Memory B cell (primary cell): ENCODE data around the gene JOSD1.
"Not testable (repeated sequence)": the region's sequence is repeated elsewhere in the genome, so short reads cannot be mapped to it uniquely, and the experiment has no call there.

Source experiments
- ATAC-seq: fragments of 150-1000 bp; cut with Tn5 transposase; 2 replicates; pipeline ENCODE4 v1.10.0; 2021; ENCODE audit warnings: low read depth, mild to moderate bottlenecking, moderate library complexity
- DNase-seq, 2 donors: peaks; one replicate each; pipeline ENCODE4 v3.0.0; 2022; ENCODE audit warnings: low spot score in 2 of 2
- H3K27ac Mint-ChIP-seq: one replicate; pipeline ENCODE4 v1.8.0; 2022; ENCODE audit warnings: mild to moderate bottlenecking, moderate library complexity, mixed read lengths
- H3K27me3 Mint-ChIP-seq: one replicate; pipeline ENCODE4 v1.8.0; 2022; ENCODE audit warnings: mixed read lengths
- H3K36me3 Mint-ChIP-seq: one replicate; pipeline ENCODE4 v1.8.0; 2022; ENCODE audit warnings: mild to moderate bottlenecking, mixed read lengths
- H3K4me1 Mint-ChIP-seq: one replicate; pipeline ENCODE4 v1.8.0; 2022; ENCODE audit warnings: mixed read lengths
- H3K4me3 Mint-ChIP-seq: one replicate; pipeline ENCODE4 v1.8.0; 2022; ENCODE audit warnings: mild to moderate bottlenecking, moderate library complexity, mixed read lengths
- H3K9me3 Mint-ChIP-seq: one replicate; pipeline ENCODE4 v1.8.0; 2022; ENCODE audit warnings: mixed read lengths

The JOSD1 gene

DNA sequence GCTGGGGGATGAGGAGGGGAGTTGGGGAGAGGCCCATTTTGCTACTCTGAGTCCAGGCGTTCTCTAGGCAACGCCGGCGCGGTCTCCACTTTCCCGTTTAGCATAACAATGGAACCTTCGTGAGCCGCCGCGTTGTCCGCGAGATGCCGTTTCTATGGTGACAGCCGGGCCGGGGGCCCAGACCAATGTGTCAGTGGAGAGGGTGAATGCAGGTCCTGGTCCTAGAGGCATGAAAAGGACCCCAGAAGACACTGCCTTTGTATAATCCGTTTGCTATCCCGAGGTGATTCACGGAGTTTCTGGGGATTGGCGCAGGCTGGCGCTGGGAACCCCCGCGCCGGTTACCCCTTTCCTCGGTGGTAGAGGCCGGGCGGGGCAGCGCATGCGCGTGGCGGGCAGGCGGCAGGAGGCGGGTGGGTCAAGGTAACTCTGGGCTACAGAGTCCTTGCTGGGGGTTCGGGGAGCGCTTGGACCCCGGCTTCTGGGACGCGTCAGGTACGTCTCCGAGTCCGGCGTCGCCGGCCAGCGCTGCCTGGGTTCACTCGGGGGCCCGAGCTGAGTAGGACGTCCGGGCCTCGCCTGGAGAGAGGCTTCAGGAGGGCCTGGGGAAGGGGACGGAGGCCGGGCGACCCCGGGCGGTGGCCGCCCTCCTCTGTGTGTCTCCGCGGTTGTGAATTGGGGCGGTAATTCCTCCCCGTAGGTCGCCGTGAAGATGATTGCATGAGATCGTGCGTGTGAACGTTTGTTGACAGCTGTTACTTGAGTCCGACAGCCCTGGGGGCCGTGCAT, 44.3 kb downstream of the JOSD1 start, which contains the start of the genes CBY1 and FAM227A:
TSS of gene CBY1 (plus strand) at position 383 of the 789 bp plus-strand sequence. CDS start 11,417 bp downstream, outside the sequence.
TSS of gene FAM227A (minus strand) at position 137 of the 789 bp plus-strand sequence. CDS start 6,224 bp downstream, outside the sequence.
- peak; percentile 83 for ATAC-seq
- peak within 1 kb of the TSS; percentile 94 for H3K4me3 Mint-ChIP-seq
- H3K9me3 Mint-ChIP-seq = no peaks in the 10 kb centered on the region
- H3K4me1 Mint-ChIP-seq = peaks cover 13% of the 10 kb centered on the region
- DNase-seq = peak; percentile 90 to 96
- no peaks in the 10 kb centered on the region for H3K36me3 Mint-ChIP-seq
- peak within 1 kb of the TSS; percentile 99 for H3K27ac Mint-ChIP-seq
- H3K27me3 Mint-ChIP-seq = no peaks in the 10 kb centered on the region

DNA sequence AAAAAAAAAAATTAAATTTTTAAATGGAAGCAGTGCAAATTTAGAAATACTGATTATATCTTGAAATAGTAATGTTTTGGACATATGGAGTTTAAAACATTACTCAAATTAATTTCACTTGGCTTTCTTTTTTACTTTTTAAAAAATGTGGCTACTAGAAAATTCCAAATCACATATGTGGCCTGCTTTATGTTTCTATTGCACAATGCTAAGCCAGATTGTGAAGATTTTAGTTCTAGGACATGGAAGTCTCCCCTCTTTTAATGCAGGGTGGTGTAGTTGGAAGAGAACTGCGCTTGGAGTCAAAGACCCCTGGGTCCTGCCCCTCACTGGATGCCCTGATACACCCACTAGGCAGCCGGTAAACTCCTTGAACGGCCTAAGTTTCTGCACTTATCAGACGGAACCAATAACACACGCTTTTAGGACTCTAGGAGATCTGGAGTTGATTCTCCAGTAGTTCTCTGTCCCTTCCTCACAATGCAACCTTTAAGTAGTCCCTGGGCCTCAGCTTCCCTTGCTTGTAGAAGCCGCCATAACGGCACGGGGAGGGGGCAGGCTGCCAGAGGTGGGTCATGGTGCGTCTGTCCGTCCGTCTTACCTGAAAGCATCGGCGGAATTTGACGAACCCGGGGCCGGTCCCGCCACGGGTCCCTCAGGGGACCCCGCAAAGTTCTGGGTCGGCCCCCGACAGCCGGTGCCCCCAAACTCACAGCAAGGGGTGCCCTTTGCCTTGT, 45.1 kb downstream of the JOSD1 start:
- Mint-ChIP-seq H3K36me3 (no peaks in the 10 kb centered on the region), H3K27ac (peak overlapping the region; percentile 99), H3K4me1 (peaks cover 13% of the 10 kb centered on the region), H3K9me3 (no peaks in the 10 kb centered on the region), H3K4me3 (peak overlapping the region; percentile 94), H3K27me3 (no peaks in the 10 kb centered on the region)
- ATAC-seq (no peak), DNase-seq (no peak)

DNA sequence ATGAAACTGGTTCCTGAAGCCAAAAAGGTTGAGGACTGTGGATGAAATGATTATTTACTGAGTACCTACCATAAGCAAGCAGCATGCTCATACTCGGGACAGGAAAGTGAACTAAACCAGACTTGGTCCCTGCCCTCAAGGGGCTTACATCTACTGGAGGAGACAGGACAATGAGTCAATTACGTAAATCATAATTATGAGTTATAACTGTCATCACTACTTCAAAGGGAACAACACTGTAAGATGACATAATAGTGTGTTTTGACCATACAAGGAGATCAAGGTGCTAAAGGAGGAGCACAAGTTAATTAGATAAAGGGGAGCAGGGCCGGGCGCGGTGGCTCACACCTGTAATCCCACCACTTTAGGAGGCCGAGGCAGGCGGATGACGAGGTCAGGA, 47.0 kb downstream of the JOSD1 start:
- Mint-ChIP-seq H3K36me3 (no peaks in the 10 kb centered on the region), H3K4me1 (peaks cover 13% of the 10 kb centered on the region), H3K27me3 (no peaks in the 10 kb centered on the region), H3K4me3 (no peak overlapping the region), H3K9me3 (no peaks in the 10 kb centered on the region), H3K27ac (no peak overlapping the region)
- no peak for DNase-seq
- no peak for ATAC-seq

DNA sequence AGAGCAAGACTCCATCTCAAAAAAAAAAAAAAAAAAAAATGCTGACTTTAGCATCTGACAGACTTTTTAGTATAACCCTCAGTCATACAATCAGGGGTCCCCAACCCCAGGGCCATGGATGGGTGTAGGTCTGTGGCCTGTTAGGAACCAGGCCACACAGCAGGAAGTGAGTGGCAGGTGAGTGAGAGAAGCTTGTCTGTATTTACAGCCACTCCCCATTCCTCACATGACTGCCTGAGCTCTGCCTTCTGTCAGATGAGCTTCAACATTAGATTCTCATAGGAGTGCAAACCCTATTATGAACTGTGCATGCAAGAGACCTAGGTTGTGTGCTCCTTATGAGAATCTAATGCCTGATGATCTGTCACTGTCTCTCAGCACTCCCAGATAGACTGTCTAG, 47.9 kb downstream of the JOSD1 start:
- ATAC-seq (no peak), DNase-seq (no peak)
- Mint-ChIP-seq H3K4me1 (peaks cover 13% of the 10 kb centered on the region), H3K9me3 (no peaks in the 10 kb centered on the region), H3K27me3 (peaks cover 2% of the 10 kb centered on the region), H3K36me3 (no peaks in the 10 kb centered on the region), H3K27ac (no peak overlapping the region), H3K4me3 (no peak overlapping the region)

DNA sequence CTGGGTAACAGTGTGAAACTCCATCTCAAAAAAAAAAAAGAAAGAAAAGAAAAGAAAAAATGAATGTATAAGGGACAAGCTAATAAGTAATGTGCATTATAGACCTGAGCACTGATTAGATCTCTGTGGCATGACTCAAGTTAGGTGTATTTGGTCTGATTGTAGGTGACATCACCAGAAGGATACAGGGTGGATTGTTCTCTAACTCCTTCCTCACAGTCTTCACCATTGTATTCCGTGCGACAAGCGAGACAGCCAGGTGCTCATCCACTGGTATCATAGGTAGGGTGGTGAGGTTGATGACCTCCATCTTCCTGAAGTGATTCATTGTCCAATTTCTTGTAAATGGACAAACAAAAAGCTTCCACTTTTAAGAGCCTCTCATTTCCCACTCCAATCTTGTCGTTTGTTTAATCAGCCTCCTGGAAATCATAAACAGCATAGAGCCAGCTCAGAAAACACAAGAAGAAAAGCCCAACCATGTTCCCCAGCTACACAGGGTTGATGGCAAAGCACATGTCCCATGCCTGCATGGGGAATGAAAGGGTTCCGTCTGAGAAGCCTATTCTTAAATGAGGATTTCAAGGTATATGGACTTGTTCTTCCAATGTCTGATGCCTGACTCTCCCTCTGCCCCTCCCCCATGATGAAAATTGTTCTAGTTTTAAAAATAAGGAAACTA, 50.8 kb downstream of the JOSD1 start:
- DNase-seq (no peak), ATAC-seq (no peak)
- Mint-ChIP-seq H3K27ac (no peak overlapping the region), H3K36me3 (no peaks in the 10 kb centered on the region), H3K9me3 (no peaks in the 10 kb centered on the region), H3K27me3 (peaks cover 3% of the 10 kb centered on the region), H3K4me1 (peaks cover 3% of the 10 kb centered on the region), H3K4me3 (no peak overlapping the region)

DNA sequence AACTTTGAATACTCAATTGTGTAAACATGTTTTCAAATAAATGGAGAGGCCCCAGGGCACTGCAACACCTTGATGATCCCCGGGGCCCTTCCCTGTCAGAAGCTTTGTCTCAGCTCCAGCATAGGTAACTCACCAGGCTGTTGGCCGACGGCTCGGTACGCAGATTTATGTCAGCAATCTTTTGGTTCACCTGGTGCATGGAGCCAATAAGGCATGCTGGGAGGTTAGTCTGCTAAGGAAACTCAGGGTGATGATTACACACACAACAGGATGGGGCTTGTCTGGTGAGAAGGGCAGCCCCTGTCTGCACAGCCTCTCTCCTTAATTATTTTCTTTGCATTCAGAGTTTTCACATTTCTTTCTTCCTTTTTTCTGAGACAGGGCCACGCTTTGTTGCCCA, 55.3 kb downstream of the JOSD1 start:
- Mint-ChIP-seq H3K4me1 (no peaks in the 10 kb centered on the region), H3K9me3 (no peaks in the 10 kb centered on the region), H3K27me3 (peaks cover 14% of the 10 kb centered on the region), H3K4me3 (no peak overlapping the region), H3K36me3 (no peaks in the 10 kb centered on the region), H3K27ac (no peak overlapping the region)
- no peak for DNase-seq
- no peak for ATAC-seq

DNA sequence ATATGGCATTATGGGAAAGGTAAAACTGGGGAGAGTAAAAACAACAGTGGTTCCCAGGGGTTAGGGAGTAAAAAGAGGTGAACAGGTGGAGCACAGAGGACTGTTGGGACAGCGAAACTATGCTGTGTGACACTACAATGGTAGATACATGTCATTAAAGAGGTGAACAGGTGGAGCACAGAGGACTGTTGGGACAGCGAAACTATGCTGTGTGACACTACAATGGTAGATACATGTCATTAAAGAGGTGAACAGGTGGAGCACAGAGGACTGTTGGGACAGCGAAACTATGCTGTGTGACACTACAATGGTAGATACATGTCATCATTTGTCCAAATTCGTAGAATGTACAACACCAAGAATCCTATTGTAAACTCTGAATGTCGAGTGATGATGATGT, 56.5 kb downstream of the JOSD1 start:
- H3K4me1 Mint-ChIP-seq, ATAC-seq, H3K9me3 Mint-ChIP-seq, H3K27ac Mint-ChIP-seq, H3K36me3 Mint-ChIP-seq, H3K4me3 Mint-ChIP-seq, DNase-seq: not testable (repeated sequence)
- H3K27me3 Mint-ChIP-seq = peaks cover 16% of the 10 kb centered on the region

DNA sequence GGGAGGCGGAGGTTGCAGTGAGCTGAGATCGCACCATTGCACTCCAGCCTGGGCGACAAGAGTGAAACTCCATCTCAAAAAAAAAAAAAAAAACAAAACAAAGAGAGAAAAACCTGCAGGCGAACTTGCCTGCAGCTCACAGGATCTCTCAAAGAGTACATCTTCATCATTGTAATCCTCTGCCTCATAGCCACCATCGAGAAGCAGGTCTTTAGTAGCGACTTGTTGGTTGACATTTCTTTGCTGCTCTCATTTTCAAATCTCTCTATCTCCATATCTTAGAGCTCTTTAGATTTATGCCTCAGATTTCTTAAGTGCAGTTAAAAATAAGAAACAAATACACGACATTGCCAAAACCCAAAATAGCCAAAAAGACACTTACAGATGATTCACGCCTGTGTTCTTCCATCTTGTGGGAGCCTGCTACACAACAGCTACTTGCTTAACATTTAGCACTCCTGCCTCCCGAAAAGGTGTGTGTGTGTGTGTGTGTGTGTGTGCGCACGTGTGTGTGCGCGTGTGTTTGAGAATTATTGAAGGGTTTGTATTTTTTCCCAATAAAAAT, 59.2 kb downstream of the JOSD1 start:
- Mint-ChIP-seq H3K9me3 (no peaks in the 10 kb centered on the region), H3K27me3 (peaks cover 13% of the 10 kb centered on the region), H3K36me3 (no peaks in the 10 kb centered on the region), H3K4me3 (no peak overlapping the region), H3K4me1 (no peaks in the 10 kb centered on the region), H3K27ac (no peak overlapping the region)
- DNase-seq = no peak
- ATAC-seq = no peak

DNA sequence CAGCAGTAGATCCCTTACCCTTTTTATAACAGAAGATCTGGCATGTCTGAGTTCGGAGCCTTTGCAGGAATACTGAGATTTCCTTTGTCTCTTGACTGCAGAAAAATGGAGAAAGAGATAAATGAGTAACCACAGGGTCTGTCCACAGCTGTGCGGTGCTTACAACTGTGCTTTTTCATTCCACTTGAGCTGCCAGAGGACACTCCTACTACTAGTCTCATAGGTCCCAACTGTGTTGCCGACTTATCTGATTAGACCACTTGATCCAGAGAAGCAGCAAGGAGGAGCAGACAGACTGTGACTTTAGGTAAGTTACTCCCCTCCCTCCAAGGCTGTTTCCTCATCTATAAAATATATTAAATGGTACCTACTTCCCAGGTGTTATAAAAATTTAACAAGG, 62.0 kb downstream of the JOSD1 start:
- ATAC-seq = no peak
- DNase-seq = no peak
- no peak overlapping the region for H3K4me3 Mint-ChIP-seq
- no peak overlapping the region for H3K27ac Mint-ChIP-seq
- H3K4me1 Mint-ChIP-seq = no peaks in the 10 kb centered on the region
- H3K9me3 Mint-ChIP-seq = no peaks in the 10 kb centered on the region
- peaks cover 13% of the 10 kb centered on the region for H3K27me3 Mint-ChIP-seq
- H3K36me3 Mint-ChIP-seq = no peaks in the 10 kb centered on the region

DNA sequence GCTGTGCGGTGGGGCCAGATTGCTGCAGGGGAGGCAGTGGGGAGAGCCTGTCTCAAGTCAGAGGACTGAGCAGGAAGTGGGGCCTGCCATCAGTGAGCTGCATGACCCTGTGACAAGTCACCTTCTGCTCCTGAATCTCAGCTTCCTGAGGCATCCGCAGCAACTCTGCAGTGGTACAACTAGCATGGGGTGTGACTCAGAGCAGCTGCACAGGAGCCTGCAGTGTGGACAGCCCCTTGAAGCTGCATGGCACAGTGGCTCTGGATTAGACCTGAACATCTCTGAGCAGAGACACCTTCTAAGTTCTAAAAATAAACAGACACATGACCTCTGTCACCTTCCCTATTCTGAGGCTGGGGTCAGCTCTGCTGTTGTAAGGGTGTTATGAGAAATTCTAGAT, 62.5 kb downstream of the JOSD1 start:
- H3K4me3 Mint-ChIP-seq = no peak overlapping the region
- H3K9me3 Mint-ChIP-seq = no peaks in the 10 kb centered on the region
- H3K27me3 Mint-ChIP-seq = peaks cover 13% of the 10 kb centered on the region
- no peaks in the 10 kb centered on the region for H3K4me1 Mint-ChIP-seq
- ATAC-seq = no peak
- no peak for DNase-seq
- no peaks in the 10 kb centered on the region for H3K36me3 Mint-ChIP-seq
- no peak overlapping the region for H3K27ac Mint-ChIP-seq
